Muscle of leg (tissue), 11 donors: ENCODE data around the gene MAP2K7. TPM values are rescaled to one million over a fixed set of nuclear protein-coding genes. Genes with fewer than 3 reads are reported as not detected.
"Not testable (repeated sequence)": the region's sequence is repeated elsewhere in the genome, so short reads cannot be mapped to it uniquely, and the experiment has no call there.

Experiments used
- DNase-seq: peaks from one replicate; pipeline ENCODE4 v3.0.0; 2013
- H3K27ac ChIP-seq: one replicate; pipeline ENCODE4 v1.5.1; 2013; ENCODE audit warnings: mild to moderate bottlenecking, low read length, control low read depth
- H3K27me3 ChIP-seq: one replicate; pipeline ENCODE4 v1.6.1; 2013; ENCODE audit warnings: low read length; ENCODE audit not compliant: control insufficient read depth, insufficient read depth
- H3K36me3 ChIP-seq: one replicate; pipeline ENCODE4 v1.6.1; 2013; ENCODE audit warnings: low read length; ENCODE audit not compliant: control insufficient read depth, insufficient read depth
- H3K4me1 ChIP-seq: one replicate; pipeline ENCODE4 v1.6.1; 2013; ENCODE audit warnings: low read length; ENCODE audit not compliant: control insufficient read depth, insufficient read depth
- H3K4me3 ChIP-seq: one replicate; pipeline ENCODE4 v1.5.1; 2013; ENCODE audit warnings: low read length, control low read depth
- H3K9me3 ChIP-seq: replicated peaks from 2 replicates; pipeline ENCODE4 v1.6.1; 2013; ENCODE audit warnings: low read depth, low read length; ENCODE audit not compliant: control insufficient read depth
- WGBS: methylation state at CpG from one replicate; pipeline ENCODE4 v1.1.5; 2013; ENCODE audit warnings: missing lambda C conversion rate; ENCODE audit not compliant: insufficient coverage; 5-methylcytosine and 5-hydroxymethylcytosine counted together
- polyA plus RNA-seq, 8 donors: library from polyadenylated mRNA; unstranded; fragments of 120-200 nt; gene quantifications; one replicate each; pipeline versions ENCODE4 v1.2.1 to v1.2.3, GENCODE V29; 2013; ENCODE audit warnings: inconsistent platforms in 1 of 8, low replicate concordance in 1 of 8; ENCODE audit not compliant: insufficient read length in 8 of 8, insufficient read depth in 1 of 8
- total RNA-seq: library from RNA; stranded (reverse); fragments of 120-200 nt; gene quantifications from one replicate; pipeline ENCODE4 v1.2.4, GENCODE V29; 2013

Gene MAP2K7
- total and polyA plus RNA-seq, 9 donors = 8.0 to 26.9 (median 23.1) TPM

DNA sequence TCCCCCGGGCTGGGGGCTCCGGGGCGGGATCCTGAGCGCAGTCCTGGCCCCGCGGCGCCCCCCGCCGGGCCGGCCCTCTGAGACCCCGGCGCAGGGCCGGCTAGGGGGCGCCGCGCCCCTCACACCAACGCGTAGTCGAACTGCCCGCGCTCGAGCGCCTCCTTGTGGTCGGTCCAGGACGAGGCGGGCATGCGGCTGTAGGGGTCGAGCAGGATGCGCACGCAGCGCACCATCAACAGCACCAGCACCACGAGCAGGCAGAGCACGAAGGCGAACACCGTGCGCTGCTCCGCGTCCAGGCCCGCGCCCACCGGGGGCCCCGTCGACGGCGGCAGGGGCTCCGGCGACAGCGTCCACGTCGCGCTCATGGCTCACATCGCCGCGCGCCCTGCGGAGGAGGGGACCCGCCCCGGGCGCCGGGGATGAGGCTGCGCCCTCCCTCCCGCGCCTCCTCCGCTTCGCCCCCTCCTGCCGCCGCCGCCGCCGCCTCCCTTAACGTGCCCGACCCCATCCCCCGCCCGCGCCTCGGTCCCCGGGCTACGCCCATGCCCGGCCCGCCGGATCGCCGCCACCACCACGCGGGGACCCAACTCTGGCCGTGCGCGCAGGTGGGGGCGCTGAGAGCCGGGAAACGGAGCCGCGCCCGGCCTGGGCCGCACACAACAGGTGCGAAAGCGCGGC, 21.6 kb downstream of the MAP2K7 start:
- H3K27ac ChIP-seq = no peak overlapping the region
- H3K27me3 ChIP-seq = peaks cover 2% of the 10 kb centered on the region
- peaks cover 33% of the 10 kb centered on the region for H3K4me1 ChIP-seq
- no peak overlapping the region for H3K4me3 ChIP-seq
- peaks cover 29% of the 10 kb centered on the region for H3K36me3 ChIP-seq
- WGBS = under 1% methylated on average over 96 of the region's 98 CpGs
- peak; percentile 79 for DNase-seq
- H3K9me3 ChIP-seq = no peaks in the 10 kb centered on the region

DNA sequence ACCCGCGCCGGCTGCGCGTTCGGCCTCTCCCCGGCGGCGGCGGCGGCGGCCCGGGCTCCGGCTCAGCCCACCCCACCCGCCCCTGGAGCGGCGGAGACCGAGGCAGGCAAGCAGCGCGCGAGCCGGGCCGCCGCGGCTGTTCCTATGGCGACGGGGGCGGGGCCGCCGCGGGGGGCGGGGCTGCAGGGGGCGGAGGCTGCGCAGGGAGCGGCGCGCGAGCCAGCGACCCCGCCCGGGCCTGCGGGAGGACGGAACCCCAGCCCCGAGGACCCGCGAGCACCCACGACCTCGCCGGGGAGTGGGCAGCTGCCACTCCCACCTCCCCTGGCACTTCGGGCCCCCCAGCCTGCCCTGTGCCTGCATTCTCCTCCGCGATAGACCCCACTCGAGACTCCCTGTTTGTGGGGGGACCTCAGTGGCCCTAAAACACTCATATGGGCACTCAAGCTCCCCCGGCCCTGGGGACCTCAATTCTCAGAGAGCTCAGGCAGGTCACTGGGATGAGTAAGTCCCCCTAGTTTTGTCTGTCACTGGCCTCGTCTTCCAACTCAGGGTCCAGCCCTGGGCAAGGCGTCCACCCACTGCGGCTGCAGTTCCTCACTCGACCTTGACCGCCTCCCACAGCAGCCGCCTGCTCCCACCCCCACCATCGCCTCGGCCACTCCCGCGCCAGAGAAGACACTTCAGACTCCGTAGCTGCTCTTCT, 22.5 kb downstream of the MAP2K7 start, which contains the start of gene CTXN1:
Gene CTXN1 (minus strand): TSS at position 115 of the 706 bp plus-strand sequence. CDS start 597 bp downstream, outside the sequence.
- H3K36me3 ChIP-seq = peaks cover 37% of the 10 kb centered on the region
- H3K27me3 ChIP-seq = peaks cover 2% of the 10 kb centered on the region
- H3K4me3 ChIP-seq = peak within 1 kb of the TSS; percentile 43
- 3% methylated on average over 62 of the region's 65 CpGs for WGBS
- H3K27ac ChIP-seq = no peak within 1 kb of the TSS
- peak; percentile 71 for DNase-seq
- H3K9me3 ChIP-seq = no peaks in the 10 kb centered on the region
- H3K4me1 ChIP-seq = peaks cover 29% of the 10 kb centered on the region

DNA sequence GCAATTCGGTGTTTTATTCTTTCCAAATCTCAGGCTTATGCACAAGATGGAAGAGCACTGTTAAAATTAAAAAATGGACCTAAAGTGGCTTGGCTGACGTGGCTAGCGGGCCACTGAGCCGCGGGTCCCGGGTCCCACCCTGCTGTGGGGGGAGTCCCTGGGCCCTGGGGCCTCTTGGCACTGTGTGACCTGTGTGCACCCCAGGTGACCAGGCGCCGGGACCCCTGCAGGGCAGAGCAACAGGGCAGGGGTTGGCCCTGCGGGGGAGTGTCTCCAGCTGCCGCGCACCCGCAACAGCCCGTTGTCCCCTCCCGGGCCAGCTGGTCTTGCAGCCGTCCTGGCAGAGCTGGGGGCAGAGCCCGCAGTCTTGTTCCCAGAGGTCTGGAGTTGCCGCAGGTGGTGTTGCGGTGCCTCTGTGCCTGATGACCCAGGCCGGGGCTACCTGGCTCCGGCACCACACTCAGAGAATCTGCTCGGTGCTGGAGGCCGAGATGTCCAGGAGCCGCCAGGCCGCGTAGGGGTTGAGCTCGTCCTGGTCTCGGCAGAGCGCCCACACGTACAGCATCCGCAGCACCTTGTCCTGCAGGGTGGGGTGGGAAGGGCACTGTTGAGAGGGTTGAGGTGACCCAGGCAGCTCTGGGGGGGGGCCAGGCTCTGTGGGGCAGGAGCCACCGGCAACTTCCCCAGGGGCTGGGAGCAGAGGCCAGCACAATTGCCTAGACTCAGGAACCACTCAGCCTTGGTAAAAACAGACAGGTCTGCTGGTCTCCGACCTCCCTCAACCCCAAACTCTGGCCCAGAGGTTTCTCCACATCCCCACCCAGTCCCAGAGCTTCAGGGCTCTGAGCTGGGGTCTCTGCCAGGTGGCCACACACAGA, 23.3 kb downstream of the MAP2K7 start:
- Histone ChIP-seq H3K4me3 (no peak overlapping the region), H3K27me3 (peaks cover 2% of the 10 kb centered on the region), H3K36me3 (peaks cover 41% of the 10 kb centered on the region), H3K27ac (no peak overlapping the region), H3K9me3 (no peaks in the 10 kb centered on the region), H3K4me1 (peaks cover 21% of the 10 kb centered on the region)
- WGBS = 78% methylated on average over 31 of the region's 32 CpGs
- peak; percentile 27 for DNase-seq

DNA sequence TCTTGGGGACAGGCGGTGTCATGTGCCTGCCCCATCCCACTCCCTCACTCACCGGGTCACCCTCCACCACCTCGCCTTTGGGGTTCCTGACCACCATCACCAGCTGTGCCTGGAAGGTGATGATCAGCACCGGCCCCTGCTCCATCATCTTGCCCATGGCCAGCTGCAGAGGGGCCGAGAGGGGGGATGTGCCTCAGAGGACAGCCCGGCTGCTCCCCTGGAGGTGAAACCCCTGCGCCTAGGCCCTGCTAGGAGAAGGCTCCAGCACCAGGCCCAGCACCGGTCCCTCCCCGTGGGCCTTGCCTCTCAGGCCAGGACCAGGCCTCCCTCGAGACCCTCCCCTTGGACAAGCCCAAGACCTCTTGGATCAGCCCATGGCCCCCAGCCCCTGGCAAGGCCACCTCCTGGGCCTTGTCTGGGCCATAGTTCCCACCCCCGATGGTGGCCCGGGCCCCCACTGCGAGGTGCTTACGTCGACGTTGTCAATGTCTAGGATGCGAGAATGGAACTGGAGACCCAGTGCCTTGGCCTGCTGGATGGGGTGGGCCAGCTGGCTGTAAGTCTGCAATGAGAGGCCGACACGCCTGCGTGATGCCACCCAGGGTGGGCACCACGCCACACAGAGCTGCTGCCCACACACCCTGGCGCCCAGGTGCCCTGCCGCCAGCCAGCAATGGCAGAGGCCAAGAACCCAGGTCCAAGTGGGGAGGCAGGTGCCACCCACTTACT, 24.1 kb downstream of the MAP2K7 start:
- peaks cover 41% of the 10 kb centered on the region for H3K36me3 ChIP-seq
- WGBS = 91% methylated on average over 20 of the region's 23 CpGs
- H3K4me3 ChIP-seq = no peak overlapping the region
- no peak overlapping the region for H3K27ac ChIP-seq
- no peaks in the 10 kb centered on the region for H3K9me3 ChIP-seq
- H3K4me1 ChIP-seq = peaks cover 17% of the 10 kb centered on the region
- no peak for DNase-seq
- peaks cover 2% of the 10 kb centered on the region for H3K27me3 ChIP-seq

DNA sequence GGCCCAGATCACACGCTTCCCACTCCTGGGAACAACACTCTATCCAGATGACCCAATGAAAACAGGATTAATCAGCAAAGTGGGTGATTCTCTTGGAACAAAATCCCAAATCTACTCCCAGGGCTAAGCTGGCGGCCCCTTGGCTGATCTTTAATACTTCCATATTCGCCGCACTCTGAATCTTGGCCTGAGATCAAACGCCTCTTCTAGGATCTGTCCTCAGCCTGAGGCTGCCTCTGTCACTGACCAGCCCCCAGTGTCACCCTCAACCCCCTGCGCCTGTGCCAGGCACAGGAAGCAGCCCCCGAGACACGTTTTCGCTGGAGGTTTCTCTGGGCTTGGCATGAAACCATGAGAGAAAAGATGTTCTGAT, 24.6 kb downstream of the MAP2K7 start:
- H3K9me3 ChIP-seq = no peaks in the 10 kb centered on the region
- H3K27me3 ChIP-seq = peaks cover 2% of the 10 kb centered on the region
- H3K4me3 ChIP-seq = no peak overlapping the region
- peak overlapping the region; percentile 15 for H3K27ac ChIP-seq
- DNase-seq = peak; percentile 25
- H3K36me3 ChIP-seq = peaks cover 42% of the 10 kb centered on the region
- WGBS = 69% methylated on average over 4 of the region's 9 CpGs
- H3K4me1 ChIP-seq = peaks cover 17% of the 10 kb centered on the region

DNA sequence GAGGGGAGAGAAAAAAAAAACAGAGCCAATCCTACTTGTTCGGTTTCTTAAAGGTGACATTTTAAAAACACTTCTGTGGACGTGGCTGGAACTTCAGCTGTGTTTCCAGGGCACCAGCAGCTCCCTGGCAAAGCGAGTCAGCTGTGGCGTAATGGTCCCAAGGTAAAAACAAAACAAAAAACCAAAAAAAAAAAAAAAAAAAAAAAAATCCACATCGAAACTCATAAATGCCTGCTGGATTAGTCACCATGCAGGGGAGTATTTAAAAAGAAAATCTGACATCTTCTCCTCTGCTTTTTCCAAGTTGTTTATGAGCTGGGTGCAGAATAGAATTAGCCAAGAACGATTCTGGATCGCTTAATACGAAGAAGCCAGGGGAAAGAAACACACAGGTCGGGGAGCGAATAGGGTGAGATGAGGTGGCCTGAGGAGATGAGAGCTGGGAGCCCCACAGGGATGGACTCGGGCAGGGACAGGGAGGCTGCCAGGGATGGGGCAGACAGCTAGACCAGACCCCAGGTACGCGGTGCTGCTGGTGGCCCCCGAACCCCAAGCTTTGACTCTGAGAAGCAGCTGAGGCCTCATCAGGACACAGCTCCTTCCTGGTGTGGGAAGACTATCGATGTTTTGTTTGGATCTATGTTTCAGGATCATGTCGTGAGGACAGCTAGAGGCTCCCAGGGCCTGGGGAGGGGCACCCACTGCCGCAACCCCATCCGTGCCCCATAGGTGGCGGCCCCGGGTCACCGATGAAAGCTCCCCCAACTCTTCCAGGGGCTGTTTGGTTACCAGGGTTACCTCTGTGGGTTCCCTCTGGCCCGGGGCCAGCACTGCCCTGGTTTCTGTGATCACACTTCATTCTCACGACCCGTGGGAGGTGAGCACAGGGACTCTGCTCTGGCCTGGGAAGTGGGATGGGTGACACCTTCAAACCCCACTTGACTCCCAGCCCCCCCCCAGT, 25.3 kb downstream of the MAP2K7 start:
- peak overlapping the region; percentile 15 for H3K27ac ChIP-seq
- no peak overlapping the region for H3K4me3 ChIP-seq
- H3K27me3 ChIP-seq = peaks cover 2% of the 10 kb centered on the region
- 65% methylated on average over 12 of the region's 24 CpGs for WGBS
- H3K4me1 ChIP-seq = peaks cover 17% of the 10 kb centered on the region
- no peaks in the 10 kb centered on the region for H3K9me3 ChIP-seq
- H3K36me3 ChIP-seq = peaks cover 49% of the 10 kb centered on the region
- DNase-seq = peak; percentile 46

DNA sequence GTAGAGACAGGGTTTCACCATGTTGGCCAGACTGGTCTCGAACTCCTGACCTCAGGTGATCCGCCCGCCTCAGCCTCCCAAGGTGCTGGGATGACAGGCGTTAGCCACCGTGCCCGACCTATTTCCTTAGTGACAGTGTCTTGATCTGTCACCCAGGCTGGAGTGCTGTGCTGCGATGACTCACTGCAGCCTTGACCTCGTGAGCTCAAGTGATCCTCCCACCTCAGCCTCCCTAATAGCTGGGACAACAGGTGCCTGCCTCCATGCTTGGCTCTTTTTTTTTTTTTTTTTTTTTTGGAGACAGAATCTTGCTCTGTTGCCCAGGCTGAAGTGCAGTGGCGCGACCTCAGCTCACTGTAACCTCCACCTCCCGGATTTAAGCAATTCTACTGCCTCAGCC, 26.4 kb downstream of the MAP2K7 start:
- peaks cover 15% of the 10 kb centered on the region for H3K4me1 ChIP-seq
- not testable (repeated sequence) for H3K9me3 ChIP-seq, H3K27ac ChIP-seq, H3K27me3 ChIP-seq, H3K4me3 ChIP-seq
- H3K36me3 ChIP-seq = peaks cover 59% of the 10 kb centered on the region
- DNase-seq = peak; percentile 4
- WGBS = 93% methylated on average over 8 of the region's 11 CpGs

DNA sequence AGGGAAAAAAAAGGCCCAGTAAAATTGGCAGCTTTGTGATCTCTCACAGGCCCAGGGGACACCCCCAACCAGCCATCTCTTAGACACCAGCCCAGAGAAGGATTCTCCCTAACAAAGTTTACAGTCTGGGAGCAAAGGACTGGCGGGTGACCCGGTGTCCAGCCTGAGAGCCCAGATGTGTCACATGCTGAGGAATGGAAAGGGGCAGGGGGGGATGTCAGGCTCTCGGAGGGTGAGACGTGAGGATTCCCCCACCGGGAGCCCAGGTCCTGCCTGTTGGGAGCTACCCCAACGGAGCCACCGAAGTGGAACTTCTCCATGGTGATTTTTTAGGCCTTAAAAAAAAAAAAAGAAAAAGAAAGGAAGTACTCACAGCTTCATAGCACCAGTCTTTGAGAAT, 27.1 kb downstream of the MAP2K7 start:
- peaks cover 2% of the 10 kb centered on the region for H3K27me3 ChIP-seq
- H3K4me1 ChIP-seq = peaks cover 15% of the 10 kb centered on the region
- no peaks in the 10 kb centered on the region for H3K9me3 ChIP-seq
- peak; percentile 2 for DNase-seq
- no peak overlapping the region for H3K27ac ChIP-seq
- no peak overlapping the region for H3K4me3 ChIP-seq
- H3K36me3 ChIP-seq = peaks cover 66% of the 10 kb centered on the region
- WGBS = 95% methylated on average over 4 of the region's 7 CpGs
